ENCODE results near the gene PRAMEF1. TPM values are rescaled to one million over a fixed set of nuclear protein-coding genes. Genes with fewer than 3 reads are reported as not detected.

Gene PRAMEF1
- total RNA-seq, 2 experiments from 2014 or later = not detected

GRCh38 chr1:12745992-12746323, 45.2 kb upstream of the PRAMEF1 start, which contains the start of gene CFAP107:
Gene CFAP107 (plus strand): TSS chr1:12746200. CDS start chr1:12746431, 231 bp downstream.
- Histone ChIP-seq H3K4me1 (ENCODE audit: insufficient read depth, low read length, poor library complexity, severe bottlenecking) (no peaks in the 10 kb centered on the region), H3K4me2 (ENCODE audit: low read length) (no peak within 1 kb of the TSS), H4K20me1 (ENCODE audit: insufficient read depth, low read length) (no peaks in the 10 kb centered on the region), H3K79me2 (ENCODE audit: insufficient read depth, low read depth, low read length) (no peaks in the 10 kb centered on the region), H3K9me2 (ENCODE audit: insufficient read depth, low read length) (no peaks in the 10 kb centered on the region), H3K9me3 (ENCODE audit: low read length) (no peaks in the 10 kb centered on the region), H3K36me3 (ENCODE audit: insufficient read depth, low read length) (no peaks in the 10 kb centered on the region), H3K27ac (ENCODE audit: low read depth, low read length, poor library complexity, severe bottlenecking) (no peak within 1 kb of the TSS), H3K4me3 (ENCODE audit: low read depth, low read length, poor library complexity, severe bottlenecking) (no peak within 1 kb of the TSS), H2AFZ (ENCODE audit: low read length) (no peak within 1 kb of the TSS)
- intact Hi-C loops (cut with micrococcal nuclease; ENCODE audit: unreplicated experiment) = no loop called here
- DNase-seq (ENCODE audit: low spot score) = no peak
- BruUV-seq (replicated peaks) = no TSS peak
- no peak for TF ChIP-seq EZH2phosphoT487 (IDR thresholded peaks at IDR 0.05; ENCODE audit: borderline replicate concordance, low read depth, low read length)
- TF ChIP-seq CTCF (conservative IDR thresholded peaks at IDR 0.05; ENCODE audit: low read length) = no peak
- CTCF ChIA-PET (ENCODE audit: unreplicated experiment) = no interaction called here
- POLR2A ChIA-PET = interaction anchor here (0.5 kb wide), 1 partner anchor 15 kb away, joined by 3 read pairs; no protein-coding TSS in a partner anchor

- H3K9me2 ChIP-seq (ENCODE audit: insufficient read depth, low read length) = no peaks in the 10 kb centered on the region
- H3K4me3 ChIP-seq (ENCODE audit: low read depth, low read length, poor library complexity, severe bottlenecking) = no peak overlapping the region
- no peaks in the 10 kb centered on the region for H3K4me1 ChIP-seq (ENCODE audit: insufficient read depth, low read length, poor library complexity, severe bottlenecking)
- no peak overlapping the region for H3K4me2 ChIP-seq (ENCODE audit: low read length)
- no peaks in the 10 kb centered on the region for H4K20me1 ChIP-seq (ENCODE audit: insufficient read depth, low read length)
- POLR2A ChIA-PET = no interaction called here
- H3K79me2 ChIP-seq (ENCODE audit: insufficient read depth, low read depth, low read length) = no peaks in the 10 kb centered on the region
- H3K9me3 ChIP-seq (ENCODE audit: low read length) = no peaks in the 10 kb centered on the region
- CTCF ChIA-PET (ENCODE audit: unreplicated experiment) = no interaction called here
- BruUV-seq (replicated peaks) = no TSS peak
- intact Hi-C loops (cut with micrococcal nuclease; ENCODE audit: unreplicated experiment) = no loop called here
- DNase-seq (ENCODE audit: low spot score) = no peak
- no peaks in the 10 kb centered on the region for H3K36me3 ChIP-seq (ENCODE audit: insufficient read depth, low read length)
- H3K27ac ChIP-seq (ENCODE audit: low read depth, low read length, poor library complexity, severe bottlenecking) = no peak overlapping the region
- TF ChIP-seq EZH2phosphoT487 (IDR thresholded peaks at IDR 0.05; ENCODE audit: borderline replicate concordance, low read depth, low read length) (no peak), CTCF (conservative IDR thresholded peaks at IDR 0.05; ENCODE audit: low read length) (no peak)
- no peak overlapping the region for H2AFZ ChIP-seq (ENCODE audit: low read length)
These were observed 42.3 kb upstream of the PRAMEF1 start for GRCh38 chr1:12748778-12749355.

GRCh38 chr1:12754738-12755137, 36.5 kb upstream of the PRAMEF1 start:
- intact Hi-C loops (cut with micrococcal nuclease; ENCODE audit: unreplicated experiment) = no loop called here
- TF ChIP-seq EZH2phosphoT487 (IDR thresholded peaks at IDR 0.05; ENCODE audit: borderline replicate concordance, low read depth, low read length) (no peak), CTCF (conservative IDR thresholded peaks at IDR 0.05; ENCODE audit: low read length) (no peak)
- no peak overlapping the region for H3K4me3 ChIP-seq (ENCODE audit: low read depth, low read length, poor library complexity, severe bottlenecking)
- no peaks in the 10 kb centered on the region for H3K4me1 ChIP-seq (ENCODE audit: insufficient read depth, low read length, poor library complexity, severe bottlenecking)
- no peaks in the 10 kb centered on the region for H3K79me2 ChIP-seq (ENCODE audit: insufficient read depth, low read depth, low read length)
- H3K9me3 ChIP-seq (ENCODE audit: low read length) = no peaks in the 10 kb centered on the region
- H3K9me2 ChIP-seq (ENCODE audit: insufficient read depth, low read length) = no peaks in the 10 kb centered on the region
- no peaks in the 10 kb centered on the region for H4K20me1 ChIP-seq (ENCODE audit: insufficient read depth, low read length)
- no peaks in the 10 kb centered on the region for H3K36me3 ChIP-seq (ENCODE audit: insufficient read depth, low read length)
- no peak for DNase-seq (ENCODE audit: low spot score)
- no peak overlapping the region for H2AFZ ChIP-seq (ENCODE audit: low read length)
- H3K27ac ChIP-seq (ENCODE audit: low read depth, low read length, poor library complexity, severe bottlenecking) = no peak overlapping the region
- CTCF ChIA-PET (ENCODE audit: unreplicated experiment) = no interaction called here
- no peak overlapping the region for H3K4me2 ChIP-seq (ENCODE audit: low read length)
- no TSS peak for BruUV-seq (replicated peaks)
- POLR2A ChIA-PET = no interaction called here

All from OCI-LY7 (cell line).